HL-60 (cell line): Measurements from ENCODE around the gene NACC2.
"Not testable (repeated sequence)": the region's sequence is repeated elsewhere in the genome, so short reads cannot be mapped to it uniquely, and the experiment has no call there.

Experiments used
- CTCF ChIP-seq: IDR thresholded peaks from one replicate; pipeline ENCODE4 v1.5.1; 2011; ENCODE audit warnings: low read length, control low read depth, inconsistent platforms; ENCODE audit not compliant: insufficient read depth
- POLR2AphosphoS5 ChIP-seq: IDR thresholded peaks from 2 replicates; pipeline ENCODE4 v1.6.1; 2012; ENCODE audit warnings: low read depth

- TF ChIP-seq CTCF, POLR2AphosphoS5: not testable (repeated sequence)
These were observed 33.2 kb downstream of the NACC2 start for GRCh38 chr9:136061916-136062315.
